HG03457 (cell line): ENCODE results near the gene SALL2.
"Not testable (repeated sequence)": the region's sequence is repeated elsewhere in the genome, so short reads cannot be mapped to it uniquely, and the experiment has no call there.

Source experiments
- ATAC-seq: cut with Tn5 transposase; IDR thresholded peaks from one replicate; pipeline ENCODE4 v1.9.1; 2021; ENCODE audit warnings: moderate number of reproducible peaks; ENCODE audit not compliant: unreplicated experiment

The SALL2 gene

DNA sequence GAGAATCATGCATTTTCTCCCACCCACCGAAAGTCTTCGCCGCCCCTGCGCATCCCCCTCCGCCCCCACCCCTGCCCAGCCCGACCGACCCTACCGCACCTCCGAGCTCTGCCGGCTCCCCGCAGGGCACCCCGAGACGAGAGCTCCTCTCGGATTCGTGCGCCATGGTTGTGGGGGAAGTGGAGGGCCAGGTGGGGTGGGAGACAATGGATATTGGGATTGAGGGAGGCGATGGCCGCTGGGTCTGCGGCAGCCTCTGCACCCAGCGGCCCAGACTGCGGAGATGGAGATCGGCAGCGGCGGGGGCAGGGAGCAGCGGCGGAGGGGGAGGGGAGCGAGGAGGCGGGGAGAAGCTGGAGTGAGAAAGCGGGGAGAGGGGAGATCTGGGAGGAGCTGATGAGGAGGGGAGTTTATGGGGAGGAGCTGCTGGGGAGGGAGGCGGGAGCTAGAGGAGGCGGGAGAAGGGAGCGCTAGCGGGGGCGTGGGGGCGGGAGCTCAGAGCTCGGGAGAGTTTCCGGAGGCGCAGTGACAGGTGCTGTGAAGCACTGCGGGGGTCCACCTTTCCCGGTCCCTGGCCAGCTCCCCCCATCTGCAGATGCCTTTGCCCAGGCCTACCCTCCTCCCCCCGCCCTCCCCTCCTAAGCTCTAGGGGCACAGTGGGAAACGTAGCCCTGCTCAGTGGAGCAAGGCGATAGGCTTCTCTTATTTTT is at the start of gene SALL2:
SALL2 (minus strand) TSS at position 385 of the 710 bp plus-strand sequence; CDS start at position 166, 219 bp downstream.
- ATAC-seq, result no peak

DNA sequence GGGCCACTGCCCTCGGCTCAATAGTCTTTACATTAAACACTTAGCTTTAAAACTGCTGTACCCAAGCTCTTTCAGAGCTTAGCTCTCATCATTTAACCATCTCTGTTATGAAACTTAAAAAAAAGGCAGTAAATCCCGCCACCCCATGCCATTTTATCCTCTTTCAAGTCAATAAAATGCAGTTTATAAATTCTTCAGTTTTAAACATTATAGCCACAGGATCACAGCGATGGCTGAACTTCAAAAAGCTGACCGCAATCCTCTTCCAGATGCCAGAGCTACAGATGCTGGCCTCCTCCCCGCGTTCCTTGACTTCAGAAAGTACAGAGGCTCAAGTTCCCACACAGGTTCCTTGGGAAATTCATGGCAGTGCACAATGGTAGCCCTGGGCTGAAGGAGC is 49.5 kb upstream of the SALL2 start:
- ATAC-seq, result no peak

DNA sequence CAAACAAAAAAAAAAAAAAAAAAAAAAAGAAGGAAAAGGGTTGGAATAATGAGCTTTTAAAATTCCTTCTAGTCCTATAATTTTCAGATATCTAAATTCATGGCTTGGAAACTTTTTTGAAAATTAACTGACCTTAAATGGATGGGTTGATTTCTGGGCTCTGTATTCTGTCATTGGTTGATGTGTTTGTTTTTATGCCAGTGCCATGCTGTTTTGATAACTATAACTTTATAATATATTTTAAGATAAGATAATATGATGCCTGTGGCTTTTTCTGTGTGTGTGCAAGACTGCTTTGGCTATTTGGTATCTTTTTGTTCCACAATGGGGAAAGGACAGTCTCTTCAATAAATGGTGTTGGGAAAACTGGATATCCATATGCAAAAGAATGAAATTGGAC is 46.5 kb upstream of the SALL2 start:
- ATAC-seq, result no peak

DNA sequence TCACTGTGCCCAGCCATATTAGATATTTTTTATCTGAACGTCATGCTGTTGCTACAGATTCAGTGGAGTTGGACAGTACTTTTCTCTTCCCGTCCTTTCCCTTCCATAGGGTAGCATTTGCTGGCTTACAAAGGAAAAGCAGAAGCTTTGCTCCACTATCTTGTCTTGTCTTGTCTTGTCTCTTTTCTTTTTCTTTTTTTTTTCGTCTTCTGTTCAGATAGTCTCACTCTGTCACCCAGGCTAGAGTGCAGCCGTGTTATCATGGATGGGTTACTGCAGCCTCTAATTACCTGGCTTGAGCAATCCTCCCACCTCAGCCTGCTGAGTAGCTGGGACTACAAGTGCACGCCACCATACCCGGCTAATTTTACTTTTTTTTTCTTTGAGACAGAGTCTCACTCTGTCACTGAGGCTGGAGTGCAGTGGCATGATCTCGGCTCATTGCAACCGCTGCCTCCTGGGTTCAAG is 32.6 kb upstream of the SALL2 start:
- ATAC-seq, result no peak

DNA sequence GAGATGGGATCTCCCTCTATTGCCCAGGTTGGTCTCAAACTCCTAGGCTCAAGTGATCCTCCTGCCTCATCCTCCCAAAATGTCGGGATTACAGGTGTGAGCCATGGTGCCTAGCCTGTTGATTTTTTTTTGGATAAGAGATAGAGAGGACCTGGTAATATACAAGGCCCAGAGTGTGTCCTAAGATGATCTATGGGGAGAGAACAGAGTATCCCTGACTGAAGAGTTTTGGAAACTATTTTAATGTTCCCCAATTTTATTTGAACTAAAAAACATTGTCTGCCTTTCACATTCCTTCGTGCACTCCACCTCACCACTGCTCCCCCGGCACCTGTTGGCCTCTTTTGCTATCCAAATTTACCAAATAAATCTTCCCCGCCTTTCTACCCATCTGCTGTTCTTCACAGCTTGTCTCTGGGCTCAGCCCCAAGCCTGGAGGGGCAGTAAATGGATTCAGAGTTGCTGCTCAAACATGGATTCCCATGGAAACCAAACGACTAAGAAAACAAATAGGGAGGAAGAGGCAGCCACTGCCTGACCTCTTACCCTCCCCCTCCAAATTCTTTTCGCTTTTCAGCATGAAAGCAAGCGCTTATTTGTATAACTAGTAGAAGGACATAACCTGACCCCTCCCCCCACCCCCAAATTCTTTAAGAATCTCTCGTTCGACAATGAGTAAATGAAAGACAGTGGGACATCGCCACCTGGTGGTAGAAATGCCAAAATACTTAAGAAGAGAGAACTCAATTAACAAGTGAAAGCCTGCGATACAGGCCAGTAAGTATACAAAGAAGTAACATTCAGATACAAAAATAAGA is 31.1 kb upstream of the SALL2 start:
- no peak for ATAC-seq

DNA sequence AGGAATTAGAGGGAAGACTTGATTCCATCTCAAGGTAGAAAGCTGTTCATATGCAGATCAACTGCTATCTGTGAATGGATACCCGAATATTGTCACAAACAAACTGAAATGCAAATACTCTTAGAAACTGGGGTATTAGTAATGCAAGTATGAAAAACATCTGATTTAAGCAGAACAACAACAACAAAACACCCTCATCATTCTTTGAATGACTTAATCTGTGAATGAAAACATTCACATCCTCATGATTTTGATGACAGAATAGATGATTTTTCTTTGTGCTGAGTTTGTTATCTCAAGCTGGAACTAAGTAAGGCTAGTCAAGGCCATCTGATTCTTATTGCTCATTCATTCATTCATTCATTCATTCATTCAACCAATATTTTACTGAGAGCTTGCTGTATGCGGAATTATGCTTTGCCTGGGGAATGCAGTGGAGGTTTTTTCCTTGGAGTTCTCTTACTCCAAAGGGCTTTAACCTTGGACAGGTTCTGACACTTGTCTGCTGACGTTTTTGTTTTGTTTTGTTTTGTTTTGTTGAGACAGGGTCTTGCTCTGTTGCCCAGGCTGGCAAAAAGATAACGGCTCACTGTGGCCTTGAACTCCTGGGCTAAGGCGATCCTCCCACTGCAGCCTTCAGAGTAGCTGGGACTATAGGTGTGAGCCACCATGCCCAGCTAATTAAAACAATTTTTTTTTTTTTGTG is 30.4 kb upstream of the SALL2 start:
- ATAC-seq, result no peak

DNA sequence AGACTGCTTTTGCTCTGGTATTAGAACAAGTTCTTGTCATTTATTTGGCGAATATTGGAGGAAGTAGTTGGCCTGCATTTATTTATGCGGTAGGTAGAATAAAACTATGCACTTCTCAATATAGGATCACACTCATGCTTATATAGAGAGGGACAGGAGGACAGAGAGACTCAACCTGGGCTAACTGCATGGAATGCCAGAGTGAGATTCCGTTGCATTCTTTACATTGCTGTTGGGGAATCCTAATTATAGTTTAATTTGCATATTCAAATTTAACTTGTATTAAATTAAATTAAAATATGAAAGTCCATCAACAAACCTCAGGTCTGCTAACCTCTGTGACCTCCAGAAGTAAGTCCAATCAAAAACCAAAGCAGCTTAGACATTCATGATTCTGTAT is 27.1 kb upstream of the SALL2 start:
- no peak for ATAC-seq

DNA sequence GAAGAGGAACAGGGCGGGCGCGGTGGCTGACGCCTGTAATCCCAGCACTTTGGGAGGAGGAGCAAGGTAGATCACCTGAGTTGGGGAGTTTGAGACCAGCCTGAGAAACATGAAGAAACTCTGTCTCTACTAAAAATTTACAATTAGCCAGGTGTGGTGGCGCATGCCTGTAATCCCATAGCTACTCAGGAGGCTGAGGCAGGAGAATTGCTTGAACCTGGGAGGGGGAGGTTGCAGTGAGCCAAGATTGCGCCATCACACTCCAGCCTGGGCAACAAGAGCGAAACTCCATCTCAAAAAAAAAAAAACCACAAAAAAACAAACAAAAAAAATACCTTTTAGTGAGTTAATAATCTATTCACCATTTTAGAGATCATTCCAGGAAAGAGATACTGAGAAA is 18.4 kb upstream of the SALL2 start:
- not testable (repeated sequence) for ATAC-seq

DNA sequence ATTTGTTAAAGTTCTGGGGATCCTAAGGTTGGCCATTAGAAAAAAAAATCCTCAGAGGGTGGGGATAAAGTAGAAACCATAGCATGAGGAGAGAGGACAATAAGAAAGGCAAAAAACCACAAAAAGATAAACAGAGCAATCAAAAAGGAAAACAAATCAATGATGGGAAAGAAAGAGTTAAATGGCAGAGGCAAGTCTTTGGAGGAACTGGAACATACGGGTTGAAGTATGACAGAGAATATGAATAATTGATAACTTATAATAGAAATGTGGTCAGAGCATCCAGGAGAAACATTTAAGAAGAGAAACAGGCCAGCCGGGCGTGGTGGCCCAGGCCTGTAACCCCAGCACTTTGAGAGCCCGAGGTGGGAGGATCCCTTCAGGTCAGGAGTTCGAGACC is 17.8 kb upstream of the SALL2 start:
- ATAC-seq, result no peak

DNA sequence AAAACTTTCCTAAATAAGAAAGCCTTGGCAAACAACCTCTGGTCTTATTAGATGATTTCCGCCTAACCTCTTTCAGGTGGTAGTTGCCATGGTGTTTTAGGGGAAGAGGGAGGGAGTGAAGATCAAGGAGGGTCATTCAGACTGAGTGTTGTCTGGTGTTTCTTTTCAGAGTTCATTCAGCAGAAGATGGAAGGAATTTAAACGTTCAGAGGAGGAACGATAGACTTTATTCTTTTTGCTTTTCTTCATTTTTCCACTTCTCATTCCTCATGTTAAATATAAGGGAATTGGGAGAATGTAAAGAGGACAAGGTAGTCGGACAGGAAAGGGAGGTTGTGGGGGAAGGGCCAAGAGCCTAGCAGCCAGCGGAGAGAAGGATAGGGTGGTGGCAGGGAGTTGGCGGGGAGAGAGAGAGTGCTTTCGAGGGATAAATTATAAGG is 17.4 kb upstream of the SALL2 start:
- no peak for ATAC-seq

DNA sequence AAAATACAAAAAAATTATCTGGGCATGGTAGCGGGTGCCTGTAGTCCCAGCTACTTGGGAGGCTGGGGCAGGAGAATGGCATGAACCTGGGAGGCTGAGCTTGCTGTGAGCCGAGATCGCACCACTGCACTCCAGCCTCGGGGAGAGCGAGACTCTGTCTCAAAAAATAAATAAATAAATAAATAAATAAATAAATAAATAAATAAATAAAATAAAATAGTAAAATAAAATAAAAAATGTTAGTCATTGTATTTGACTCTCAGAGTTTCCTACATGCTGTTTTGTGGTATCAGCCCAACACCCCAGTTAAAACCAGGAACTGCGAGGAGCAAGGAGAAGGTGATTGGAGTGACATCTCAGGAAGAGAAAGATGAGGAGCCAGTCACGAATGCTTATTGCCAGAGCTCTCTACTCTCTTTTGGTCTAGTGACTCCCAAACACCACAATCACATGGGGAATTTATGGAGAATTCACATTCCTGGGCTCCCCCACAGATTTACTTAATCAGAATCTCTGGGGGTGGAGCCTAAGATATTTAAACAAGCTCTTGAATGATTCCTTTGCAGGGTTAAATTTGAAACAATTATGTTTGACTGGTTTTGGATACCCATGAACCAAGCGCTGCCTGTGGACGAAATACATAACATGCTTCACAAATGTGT is 15.4 kb upstream of the SALL2 start:
- ATAC-seq, result no peak

DNA sequence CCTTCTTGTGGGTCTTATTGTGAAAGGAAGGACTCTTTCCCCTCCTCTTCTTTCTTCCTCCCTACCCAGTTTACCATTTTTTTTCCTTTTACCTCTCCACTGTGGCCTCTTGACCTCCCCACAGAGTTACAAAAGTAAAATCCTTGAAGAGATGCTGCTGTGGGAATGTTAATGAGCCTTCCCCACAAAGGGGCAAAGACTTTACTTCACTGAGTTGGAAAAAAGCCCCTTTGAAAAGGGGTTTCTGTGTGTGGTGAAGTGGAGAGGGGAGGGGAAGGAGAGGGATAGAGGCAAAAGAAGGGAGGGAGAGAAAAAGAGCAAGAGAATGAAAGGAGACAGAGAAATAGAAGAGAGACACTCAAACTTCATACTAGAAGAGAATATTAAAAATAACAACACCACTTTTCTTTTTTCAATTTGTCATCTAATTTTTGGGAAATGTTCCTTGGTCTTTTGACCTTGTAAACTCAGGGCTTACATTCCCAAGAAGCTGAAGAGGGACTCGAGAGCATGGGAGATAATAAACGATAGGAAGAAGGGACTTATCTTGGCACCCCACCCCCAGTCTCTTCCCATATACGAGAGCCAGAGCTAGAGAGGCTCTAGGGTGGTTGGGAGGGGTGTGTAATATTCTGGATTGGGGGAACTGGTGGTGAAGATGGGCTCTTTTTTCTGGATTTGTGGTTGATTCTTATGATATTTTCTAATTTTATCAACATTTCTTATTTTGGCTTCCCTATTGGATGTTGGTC is 13.2 kb upstream of the SALL2 start:
- no peak for ATAC-seq

DNA sequence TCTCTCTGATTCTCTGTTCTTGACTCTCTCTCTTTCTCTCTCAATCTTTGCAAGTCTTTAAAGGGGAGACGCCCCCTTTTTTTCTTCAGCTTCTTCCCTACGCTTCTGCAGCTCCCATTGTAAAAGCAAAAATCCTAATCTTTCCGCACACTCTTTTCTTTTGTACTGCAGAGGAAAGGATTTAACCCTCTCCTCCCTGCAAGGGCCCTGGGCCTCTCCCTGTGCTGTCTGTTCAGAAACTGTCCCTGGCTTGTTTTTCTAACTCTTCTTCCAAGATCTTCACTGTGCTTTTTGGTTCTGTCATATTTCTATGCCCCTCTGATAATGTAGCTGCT is 10.9 kb upstream of the SALL2 start:
- no peak for ATAC-seq

DNA sequence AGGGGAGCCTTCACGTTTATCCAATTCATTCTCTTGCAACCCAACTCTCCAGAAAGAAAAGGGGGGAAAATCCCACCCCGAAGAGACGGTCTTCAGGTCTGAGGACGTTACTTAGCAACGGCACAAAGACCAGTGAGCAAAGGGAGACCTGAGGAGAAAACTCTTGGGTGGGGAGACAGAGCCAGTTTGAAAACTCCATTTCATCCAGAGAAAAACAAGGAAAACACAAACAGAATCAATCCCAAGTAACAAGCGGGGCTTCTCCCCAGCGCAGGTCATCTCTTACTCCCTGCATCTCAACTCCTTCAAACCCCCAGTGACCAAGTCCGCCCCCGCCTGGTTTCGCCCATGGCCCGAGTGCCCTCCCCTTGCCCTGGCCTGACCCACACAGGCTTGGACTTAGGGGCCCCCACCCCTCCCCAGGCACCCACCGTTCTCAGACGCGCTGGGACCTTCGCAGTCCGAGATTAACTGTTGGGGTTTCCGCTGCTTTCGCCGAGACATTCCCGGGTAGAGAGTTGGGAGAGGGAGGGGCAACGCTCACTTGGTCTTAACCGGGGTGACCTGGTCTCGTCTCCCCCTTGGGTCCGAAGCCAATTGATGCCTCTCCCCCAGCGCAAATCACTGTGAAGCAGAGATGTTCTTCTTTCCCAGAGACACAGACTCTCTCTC is 10.4 kb upstream of the SALL2 start:
- no peak for ATAC-seq

DNA sequence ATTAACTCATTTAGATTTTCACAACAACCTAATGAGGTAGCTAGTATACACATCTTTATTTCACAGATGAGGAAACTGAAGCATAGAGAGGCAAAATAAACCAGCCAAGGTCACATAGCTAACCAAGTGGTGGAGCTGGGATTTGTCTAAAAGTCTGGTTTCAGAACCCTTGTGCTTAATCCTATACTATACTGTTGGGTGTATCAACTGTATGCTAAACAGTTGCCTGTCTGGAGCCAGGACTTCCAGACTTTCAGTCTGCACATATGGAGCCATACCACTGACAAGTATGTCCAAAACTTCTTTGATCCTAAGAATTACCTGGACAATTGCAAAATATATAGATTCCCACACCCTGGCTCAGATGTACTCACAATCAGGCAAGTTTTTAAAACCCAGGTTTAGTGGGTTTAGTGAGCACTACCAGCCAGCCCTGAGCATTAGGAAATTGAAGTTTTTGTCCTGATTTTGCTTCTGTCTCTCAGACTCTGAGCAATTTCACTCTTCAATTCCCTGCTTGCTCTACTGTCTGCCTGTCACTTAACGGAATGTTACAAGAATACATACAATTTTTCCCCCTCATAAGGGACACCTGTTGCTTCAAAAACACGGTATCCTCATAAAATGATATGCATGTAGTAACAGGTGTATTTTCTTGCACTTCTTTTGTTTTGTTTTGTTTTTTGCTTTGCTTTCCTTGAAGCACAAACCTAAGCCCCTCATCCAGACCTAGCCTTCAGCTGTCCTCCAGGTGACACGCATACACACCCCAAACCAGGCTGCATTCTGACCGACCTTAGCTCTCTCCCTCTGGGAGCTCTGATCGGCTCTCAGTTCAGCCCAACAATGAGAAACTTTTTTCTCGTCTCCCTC is 9.6 kb upstream of the SALL2 start:
- ATAC-seq, result no peak

DNA sequence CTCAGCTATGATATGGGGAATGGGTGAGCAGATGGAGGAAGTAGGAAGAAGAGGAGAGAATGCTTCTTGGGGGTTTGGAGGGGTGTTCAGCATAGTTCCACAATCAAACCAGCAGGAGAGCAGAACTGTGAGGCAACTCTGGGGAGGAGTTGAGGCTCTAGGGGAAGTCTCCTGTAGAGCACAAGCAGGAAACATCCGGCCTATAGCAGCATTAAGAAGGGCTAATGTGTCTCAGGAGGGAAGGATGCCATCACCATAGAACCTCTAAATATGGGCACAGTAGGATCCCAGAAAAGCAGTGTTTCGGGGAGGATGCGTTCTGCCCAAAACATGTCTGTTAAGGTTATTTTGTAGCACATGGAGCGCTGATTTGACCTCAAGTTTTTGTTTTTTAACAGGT is 8.4 kb upstream of the SALL2 start:
- ATAC-seq, result no peak

DNA sequence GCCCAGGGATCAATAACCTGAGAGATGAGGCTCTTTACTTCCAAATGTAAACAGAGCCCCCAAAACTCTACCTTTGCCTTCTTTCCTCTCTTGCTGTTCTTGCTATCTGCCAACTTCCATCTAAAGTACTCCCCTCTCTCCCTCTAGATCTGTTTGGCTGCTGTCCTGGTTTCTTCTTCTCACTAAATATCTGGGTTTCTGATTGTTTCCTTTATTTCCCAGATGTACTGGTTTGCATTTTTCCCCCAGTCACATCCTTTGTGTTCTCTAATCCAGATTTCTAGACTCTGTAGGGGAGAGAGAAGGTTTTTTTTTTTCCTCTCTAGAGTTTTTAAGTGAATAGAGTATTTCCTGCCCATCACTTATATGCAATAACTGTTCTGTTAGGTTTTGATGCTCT is 7.1 kb upstream of the SALL2 start:
- no peak for ATAC-seq

DNA sequence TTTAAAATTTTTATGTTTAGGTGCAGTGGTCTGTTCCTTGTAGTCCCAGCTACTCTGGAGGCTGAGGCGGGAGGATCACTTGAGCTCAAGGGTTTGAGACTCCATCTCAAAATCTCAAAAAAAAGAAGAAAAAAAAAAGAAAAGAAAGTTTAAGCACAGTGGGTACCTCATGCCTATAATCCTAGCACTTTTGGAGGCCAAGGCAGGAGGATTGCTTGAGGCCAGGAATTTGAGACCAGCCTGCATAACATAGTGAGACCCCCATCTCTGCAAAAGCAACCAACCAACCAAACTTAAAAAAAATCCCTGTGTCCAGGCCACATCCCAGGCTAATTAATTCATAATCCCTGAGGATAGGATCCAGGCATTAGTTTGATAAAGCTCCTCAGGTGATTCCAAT is 3.4 kb upstream of the SALL2 start:
- no peak for ATAC-seq
